ENCODE data around the gene MLANA. TPM values are rescaled to one million over a fixed set of nuclear protein-coding genes. Genes with fewer than 3 reads are reported as not detected.

MLANA gene
- total and polyA plus RNA-seq, 2 experiments from 2014 or later = 0.94 TPM; not detected in 1

GRCh38 chr9:5915438-5915837 is 24.7 kb downstream of the MLANA start:
- H3K4me3 ChIP-seq = no peak overlapping the region
- peaks cover 14% of the 10 kb centered on the region for H3K4me1 ChIP-seq (ENCODE audit: low read depth)
- peaks cover 3% of the 10 kb centered on the region for H3K36me3 ChIP-seq
- H3K9me3 ChIP-seq (ENCODE audit: low read depth) = no peaks in the 10 kb centered on the region
- TF ChIP-seq CTCF (IDR thresholded peaks at IDR 0.05; ENCODE audit: low read depth, low read length) = no peak
- H3K27me3 ChIP-seq = no peaks in the 10 kb centered on the region
- H3K27ac ChIP-seq = no peak overlapping the region
- no peak for DNase-seq (ENCODE audit: low read depth in 1 of 2, low spot score in 1 of 2)

- Histone ChIP-seq H3K4me1 (ENCODE audit: low read depth) (peaks cover 13% of the 10 kb centered on the region), H3K36me3 (peaks cover 15% of the 10 kb centered on the region), H3K27ac (no peak overlapping the region), H3K9me3 (ENCODE audit: low read depth) (no peaks in the 10 kb centered on the region), H3K4me3 (no peak overlapping the region), H3K27me3 (no peaks in the 10 kb centered on the region)
- DNase-seq (ENCODE audit: low read depth in 1 of 2, low spot score in 1 of 2) = no peak
- TF ChIP-seq CTCF (IDR thresholded peaks at IDR 0.05; ENCODE audit: low read depth, low read length) = no peak
Measured at GRCh38 chr9:5917273-5917672, 26.6 kb downstream of the MLANA start.

GRCh38 chr9:5917888-5918287 is 27.2 kb downstream of the MLANA start:
- no peak for DNase-seq (ENCODE audit: low read depth in 1 of 2, low spot score in 1 of 2)
- H3K36me3 ChIP-seq = peaks cover 21% of the 10 kb centered on the region
- H3K4me3 ChIP-seq = no peak overlapping the region
- no peaks in the 10 kb centered on the region for H3K27me3 ChIP-seq
- H3K4me1 ChIP-seq (ENCODE audit: low read depth) = peaks cover 7% of the 10 kb centered on the region
- no peaks in the 10 kb centered on the region for H3K9me3 ChIP-seq (ENCODE audit: low read depth)
- H3K27ac ChIP-seq = no peak overlapping the region
- TF ChIP-seq CTCF (IDR thresholded peaks at IDR 0.05; ENCODE audit: low read depth, low read length) = no peak

- Histone ChIP-seq H3K4me3 (no peak overlapping the region), H3K4me1 (ENCODE audit: low read depth) (peaks cover 1% of the 10 kb centered on the region), H3K27me3 (no peaks in the 10 kb centered on the region), H3K36me3 (peaks cover 25% of the 10 kb centered on the region), H3K27ac (no peak overlapping the region), H3K9me3 (ENCODE audit: low read depth) (no peaks in the 10 kb centered on the region)
- DNase-seq (ENCODE audit: low read depth in 1 of 2, low spot score in 1 of 2) = no peak
- TF ChIP-seq CTCF (IDR thresholded peaks at IDR 0.05; ENCODE audit: low read depth, low read length) = no peak
Measured at GRCh38 chr9:5918460-5918859, 27.8 kb downstream of the MLANA start.

- DNase-seq (ENCODE audit: low read depth in 1 of 2, low spot score in 1 of 2) = no peak
- no peak overlapping the region for H3K27ac ChIP-seq
- no peak for TF ChIP-seq CTCF (IDR thresholded peaks at IDR 0.05; ENCODE audit: low read depth, low read length)
- peaks cover 36% of the 10 kb centered on the region for H3K36me3 ChIP-seq
- H3K9me3 ChIP-seq (ENCODE audit: low read depth) = no peaks in the 10 kb centered on the region
- H3K27me3 ChIP-seq = no peaks in the 10 kb centered on the region
- H3K4me3 ChIP-seq = no peak overlapping the region
- no peaks in the 10 kb centered on the region for H3K4me1 ChIP-seq (ENCODE audit: low read depth)
Measured at GRCh38 chr9:5920860-5921328, 30.2 kb downstream of the MLANA start.

GRCh38 chr9:5922192-5922591 is 31.5 kb downstream of the MLANA start:
- DNase-seq (ENCODE audit: low read depth in 1 of 2, low spot score in 1 of 2) = no peak
- peak overlapping the region; percentile 30 for H3K27ac ChIP-seq
- H3K9me3 ChIP-seq (ENCODE audit: low read depth) = no peaks in the 10 kb centered on the region
- no peak for TF ChIP-seq CTCF (IDR thresholded peaks at IDR 0.05; ENCODE audit: low read depth, low read length)
- H3K27me3 ChIP-seq = no peaks in the 10 kb centered on the region
- peaks cover 36% of the 10 kb centered on the region for H3K36me3 ChIP-seq
- no peak overlapping the region for H3K4me3 ChIP-seq
- no peaks in the 10 kb centered on the region for H3K4me1 ChIP-seq (ENCODE audit: low read depth)
